WTC11 (cell line): ENCODE measurements around the gene PRKAA2. TPM values are rescaled to one million over a fixed set of nuclear protein-coding genes. Genes with fewer than 3 reads are reported as not detected.

Experiments used
- ATAC-seq: fragments of 200-7000 bp; cut with Tn5 transposase; 2 replicates; pipeline ENCODE4 v1.10.0; 2021; ENCODE audit warnings: mild to moderate bottlenecking, moderate library complexity
- CTCF ChIA-PET: fragments of 300-600 bp; sonication (Branson Sonifier 250); formaldehyde crosslinking; loops from one replicate; lab custom pipeline; 2021; ENCODE audit warnings: antibody characterized with exemption; lab: Charles Lee
- POLR2A ChIA-PET: fragments of 350-600 bp; sonication (Branson Sonifier 250); formaldehyde crosslinking; loops from one replicate; lab custom pipeline; 2021; ENCODE audit warnings: antibody characterized with exemption; lab: Charles Lee
- DNase-seq: peaks from one replicate; pipeline ENCODE4 v3.0.0; 2021; ENCODE audit warnings: low spot score
- H3K27ac Mint-ChIP-seq: 2 replicates; pipeline ENCODE4 v1.8.0; 2021; ENCODE audit warnings: mixed read lengths
- H3K27me3 Mint-ChIP-seq: 2 replicates; pipeline ENCODE4 v1.8.0; 2021; ENCODE audit warnings: low read depth, mild to moderate bottlenecking, moderate library complexity, mixed read lengths
- H3K36me3 Mint-ChIP-seq: 2 replicates; pipeline ENCODE4 v1.8.0; 2021; ENCODE audit warnings: mixed read lengths
- H3K4me1 Mint-ChIP-seq: 2 replicates; pipeline ENCODE4 v1.8.0; 2022; ENCODE audit warnings: mixed read lengths
- H3K4me3 Mint-ChIP-seq: 2 replicates; pipeline ENCODE4 v1.8.0; 2021; ENCODE audit warnings: mild to moderate bottlenecking, moderate library complexity, mixed read lengths
- H3K9me3 Mint-ChIP-seq: 2 replicates; pipeline ENCODE4 v1.8.0; 2021; ENCODE audit warnings: mixed read lengths
- AR ChIP-seq: fragments of 250-450 bp; sonication (Bioruptor Pico); IDR thresholded peaks from 2 replicates; pipeline ENCODE4 v1.9.0; 2021; ENCODE audit warnings: mild to moderate bottlenecking
- ATF6 ChIP-seq: sonication (generic); formaldehyde crosslinking; IDR thresholded peaks from 2 replicates; pipeline ENCODE4 v1.8.1; 2023; ENCODE audit warnings: mild to moderate bottlenecking, missing genetic modification reagents
- CDX4 ChIP-seq: fragments of 250-450 bp; sonication (Bioruptor Pico); IDR thresholded peaks from 2 replicates; pipeline ENCODE4 v1.9.0; 2021; ENCODE audit warnings: moderate library complexity, mild to moderate bottlenecking, inconsistent platforms, borderline replicate concordance
- CREB1 ChIP-seq: sonication (generic); formaldehyde crosslinking; IDR thresholded peaks from 2 replicates; pipeline ENCODE4 v1.8.0; 2023; ENCODE audit warnings: mild to moderate bottlenecking, missing genetic modification reagents
- CTCF ChIP-seq: fragments of 200-600 bp; IDR thresholded peaks from 2 replicates; pipeline ENCODE4 v1.8.0; 2022; ENCODE audit warnings: antibody characterized with exemption
- ERG ChIP-seq: fragments of 250-450 bp; sonication (Bioruptor Pico); IDR thresholded peaks from 2 replicates; pipeline ENCODE4 v1.8.0; 2021; ENCODE audit warnings: mild to moderate bottlenecking
- ESRRA ChIP-seq: sonication (generic); formaldehyde crosslinking; IDR thresholded peaks from 2 replicates; pipeline ENCODE4 v1.8.1; 2022; ENCODE audit warnings: mild to moderate bottlenecking, missing genetic modification reagents, borderline replicate concordance
- FOXJ3 ChIP-seq: sonication (generic); formaldehyde crosslinking; IDR thresholded peaks from 2 replicates; pipeline ENCODE4 v1.9.0; 2021; ENCODE audit warnings: missing genetic modification reagents, mild to moderate bottlenecking, borderline replicate concordance
- FOXK1 ChIP-seq: sonication (generic); formaldehyde crosslinking; IDR thresholded peaks from 2 replicates; pipeline ENCODE4 v1.8.0; 2022; ENCODE audit warnings: mild to moderate bottlenecking, moderate library complexity, missing genetic modification reagents
- FOXP1 ChIP-seq: sonication (generic); formaldehyde crosslinking; IDR thresholded peaks from 2 replicates; pipeline ENCODE4 v1.8.0; 2022; ENCODE audit warnings: missing genetic modification reagents, mild to moderate bottlenecking, moderate library complexity, borderline replicate concordance
- GRHL2 ChIP-seq: fragments of 250-450 bp; sonication (Bioruptor Pico); IDR thresholded peaks from 2 replicates; pipeline ENCODE4 v1.8.0; 2022; ENCODE audit warnings: mild to moderate bottlenecking, moderate library complexity; ENCODE audit not compliant: insufficient replicate concordance, severe bottlenecking
- GTF2I ChIP-seq: fragments of 250-450 bp; sonication (Bioruptor Pico); conservative IDR thresholded peaks from 2 replicates; pipeline ENCODE4 v1.4.0; 2021; ENCODE audit warnings: mild to moderate bottlenecking
- HMGA2 ChIP-seq: fragments of 250-450 bp; sonication (Bioruptor Pico); IDR thresholded peaks from 2 replicates; pipeline ENCODE4 v1.4.0; 2021; ENCODE audit warnings: mild to moderate bottlenecking, moderate library complexity
- HMGXB4 ChIP-seq: sonication (generic); formaldehyde crosslinking; IDR thresholded peaks from 2 replicates; pipeline ENCODE4 v1.8.1; 2023; ENCODE audit warnings: mild to moderate bottlenecking, moderate library complexity, missing genetic modification reagents
- IRF2 ChIP-seq: sonication (generic); formaldehyde crosslinking; IDR thresholded peaks from 2 replicates; pipeline ENCODE4 v1.8.0; 2022; ENCODE audit warnings: low read depth, missing genetic modification reagents, borderline replicate concordance
- KAT7 ChIP-seq: sonication (generic); formaldehyde crosslinking; IDR thresholded peaks from 2 replicates; pipeline ENCODE4 v1.8.1; 2023; ENCODE audit warnings: missing genetic modification reagents, mild to moderate bottlenecking, borderline replicate concordance
- MAX ChIP-seq: sonication (generic); formaldehyde crosslinking; IDR thresholded peaks from 2 replicates; pipeline ENCODE4 v1.8.0; 2022; ENCODE audit warnings: mild to moderate bottlenecking, missing genetic modification reagents
- MYBL2 ChIP-seq: sonication (generic); formaldehyde crosslinking; IDR thresholded peaks from 2 replicates; pipeline ENCODE4 v1.8.1; 2023; ENCODE audit warnings: mild to moderate bottlenecking, moderate library complexity, missing genetic modification reagents
- NR1H2 ChIP-seq: sonication (generic); formaldehyde crosslinking; IDR thresholded peaks from 2 replicates; pipeline ENCODE4 v1.9.0; 2021; ENCODE audit warnings: mild to moderate bottlenecking, moderate library complexity, missing genetic modification reagents
- NR3C1 ChIP-seq: sonication (generic); formaldehyde crosslinking; conservative IDR thresholded peaks from 2 replicates; pipeline ENCODE4 v1.8.1; 2023; ENCODE audit warnings: low read depth, mild to moderate bottlenecking, missing genetic modification reagents
- OVOL2 ChIP-seq: fragments of 250-450 bp; sonication (Bioruptor Pico); IDR thresholded peaks from 2 replicates; pipeline ENCODE4 v1.9.0; 2021; ENCODE audit warnings: mild to moderate bottlenecking, borderline replicate concordance
- TCF7 ChIP-seq: sonication (generic); formaldehyde crosslinking; IDR thresholded peaks from 2 replicates; pipeline ENCODE4 v1.8.0; 2022; ENCODE audit warnings: mild to moderate bottlenecking, low read depth, missing genetic modification reagents, moderate library complexity
- ZMAT4 ChIP-seq: fragments of 250-450 bp; sonication (Bioruptor Pico); IDR thresholded peaks from 2 replicates; pipeline ENCODE4 v1.9.0; 2021; ENCODE audit warnings: mild to moderate bottlenecking
- ZNF263 ChIP-seq: sonication (generic); formaldehyde crosslinking; IDR thresholded peaks from 2 replicates; pipeline ENCODE4 v1.8.1; 2022; ENCODE audit warnings: low read depth, mild to moderate bottlenecking, moderate library complexity, missing genetic modification reagents
- ZNF396 ChIP-seq: fragments of 250-450 bp; sonication (Bioruptor Pico); IDR thresholded peaks from 2 replicates; pipeline ENCODE4 v1.8.0; 2021; ENCODE audit warnings: mild to moderate bottlenecking, moderate library complexity, borderline replicate concordance
- ZNF416 ChIP-seq: fragments of 250-450 bp; sonication (Bioruptor Pico); IDR thresholded peaks from 2 replicates; pipeline ENCODE4 v1.9.0; 2021; ENCODE audit warnings: mild to moderate bottlenecking, inconsistent platforms
- total RNA-seq: library from RNA; stranded (reverse); gene quantifications from 3 replicates; pipeline ENCODE4 v1.2.3, GENCODE V29; 2021

Gene PRKAA2
- total RNA-seq, 1 experiment from 2014 or later = 4.8 TPM

GRCh38 chr1:56696663-56697062 is 51.5 kb downstream of the PRKAA2 start:
- Mint-ChIP-seq H3K4me1 (no peaks in the 10 kb centered on the region), H3K27ac (no peak overlapping the region), H3K36me3 (peaks cover 28% of the 10 kb centered on the region), H3K4me3 (no peak overlapping the region), H3K9me3 (peaks cover 13% of the 10 kb centered on the region), H3K27me3 (no peaks in the 10 kb centered on the region)
- CTCF ChIA-PET = no interaction called here
- no peak for ATAC-seq
- no peak for DNase-seq
- TF ChIP-seq ERG (no peak), NR3C1 (CRISPR knock-in tag) (no peak), FOXP1 (CRISPR knock-in tag) (no peak), CREB1 (CRISPR knock-in tag) (no peak), CDX4 (CRISPR knock-in tag) (no peak), OVOL2 (CRISPR knock-in tag) (no peak), IRF2 (CRISPR knock-in tag) (no peak), MAX (CRISPR knock-in tag) (no peak), ZNF416 (no peak), HMGXB4 (CRISPR knock-in tag) (no peak), ZNF396 (CRISPR knock-in tag) (no peak), MYBL2 (no peak), ZNF263 (CRISPR knock-in tag) (no peak), GRHL2 (no peak)
- TF ChIP-seq, all 79 proteins: peak for 0
- POLR2A ChIA-PET = no interaction called here

GRCh38 chr1:56703747-56704146 is 58.6 kb downstream of the PRKAA2 start:
- Mint-ChIP-seq H3K4me3 (no peak overlapping the region), H3K27me3 (no peaks in the 10 kb centered on the region), H3K4me1 (0 out of 2 replicates have a peak, but pooled peaks cover 2% of the 10 kb centered on the region), H3K27ac (no peak overlapping the region), H3K36me3 (peaks cover 33% of the 10 kb centered on the region), H3K9me3 (peaks cover 13% of the 10 kb centered on the region)
- CTCF ChIA-PET = no interaction called here
- TF ChIP-seq CTCF (no peak), FOXJ3 (CRISPR knock-in tag) (no peak), OVOL2 (CRISPR knock-in tag) (no peak), FOXK1 (CRISPR knock-in tag) (no peak), ESRRA (no peak), HMGA2 (CRISPR knock-in tag) (no peak), ATF6 (no peak), TCF7 (CRISPR knock-in tag) (no peak), GTF2I (CRISPR knock-in tag) (no peak), KAT7 (CRISPR knock-in tag) (no peak), ZMAT4 (CRISPR knock-in tag) (no peak), AR (CRISPR knock-in tag) (no peak), NR1H2 (CRISPR knock-in tag) (no peak)
- POLR2A ChIA-PET = no interaction called here
- DNase-seq = no peak
- ATAC-seq = no peak
